Neuronal stem cell (in vitro differentiated cells): Measurements from ENCODE around the gene CLEC16A.

Source experiments
- DNase-seq: peaks from one replicate; pipeline ENCODE4 v3.0.0-alpha.2; 2013; ENCODE audit warnings: low spot score
- H2AFZ ChIP-seq: one replicate; pipeline ENCODE4 v1.6.1; 2013; ENCODE audit warnings: mild to moderate bottlenecking, low read length, inconsistent platforms
- H2AK5ac ChIP-seq: 2 replicates; pipeline ENCODE4 v1.6.1; 2013; ENCODE audit warnings: low read depth, mild to moderate bottlenecking, inconsistent platforms, low read length, moderate library complexity, mixed read lengths
- H2BK120ac ChIP-seq: 2 replicates; pipeline ENCODE4 v1.6.1; 2013; ENCODE audit warnings: low read depth, mild to moderate bottlenecking, inconsistent platforms, low read length, moderate library complexity, mixed read lengths
- H2BK12ac ChIP-seq: one replicate; pipeline ENCODE4 v1.6.1; 2013; ENCODE audit warnings: low read length, inconsistent platforms
- H2BK15ac ChIP-seq: 2 replicates; pipeline ENCODE4 v1.6.1; 2013; ENCODE audit warnings: mild to moderate bottlenecking, low read length, inconsistent platforms, mixed read lengths
- H2BK5ac ChIP-seq: one replicate; pipeline ENCODE4 v1.6.1; 2013; ENCODE audit warnings: inconsistent platforms, mild to moderate bottlenecking, low read length, moderate library complexity
- H3K14ac ChIP-seq: one replicate; pipeline ENCODE4 v1.6.1; 2013; ENCODE audit warnings: low read length, inconsistent platforms
- H3K18ac ChIP-seq: 2 replicates; pipeline ENCODE4 v1.6.1; 2013; ENCODE audit warnings: low read length, inconsistent platforms
- H3K23ac ChIP-seq: 2 replicates; pipeline ENCODE4 v1.6.1; 2013; ENCODE audit warnings: low read depth, mild to moderate bottlenecking, mixed read lengths, low read length, inconsistent platforms; ENCODE audit not compliant: poor library complexity
- H3K27ac ChIP-seq: replicated peaks from 3 replicates; pipeline ENCODE4 v1.5.1; 2013; ENCODE audit warnings: low read length, inconsistent platforms
- H3K27me3 ChIP-seq, 3 experiments: 2 replicates each; pipeline ENCODE4 v1.6.1; 2013; ENCODE audit warnings: low read length in 3 of 3, mild to moderate bottlenecking in 2 of 3, inconsistent platforms in 1 of 3, low read depth in 1 of 3, mixed read lengths in 1 of 3, moderate library complexity in 1 of 3; ENCODE audit not compliant: control insufficient read depth in 3 of 3, insufficient read depth in 3 of 3
- H3K36me3 ChIP-seq, 2 donors: replicated peaks in 1 of 2; 2 replicates each; pipeline ENCODE4 v1.6.1; 2013; ENCODE audit warnings: low read length in 2 of 2; ENCODE audit not compliant: control insufficient read depth in 2 of 2, insufficient read depth in 2 of 2
- H3K4ac ChIP-seq: 2 replicates; pipeline ENCODE4 v1.6.1; 2013; ENCODE audit warnings: inconsistent platforms, mild to moderate bottlenecking, low read length, moderate library complexity
- H3K4me1 ChIP-seq, 2 donors: 1 replicate in 1 of 2; 2 replicates in 1 of 2; pipeline ENCODE4 v1.6.1; 2013; ENCODE audit warnings: low read length in 2 of 2, low read depth in 1 of 2; ENCODE audit not compliant: control insufficient read depth in 2 of 2, insufficient read depth in 1 of 2
- H3K4me2 ChIP-seq: one replicate; pipeline ENCODE4 v1.6.1; 2013; ENCODE audit warnings: mild to moderate bottlenecking, low read length, inconsistent platforms; ENCODE audit not compliant: insufficient read depth, poor library complexity, severe bottlenecking
- H3K4me3 ChIP-seq, 2 donors: 2 replicates each; pipeline ENCODE4 v1.5.1; 2013; ENCODE audit warnings: low read length in 2 of 2, mild to moderate bottlenecking in 2 of 2, inconsistent platforms in 1 of 2, moderate library complexity in 1 of 2
- H3K79me1 ChIP-seq: one replicate; pipeline ENCODE4 v1.6.1; 2013; ENCODE audit warnings: low read depth, mild to moderate bottlenecking, inconsistent platforms, low read length, moderate library complexity
- H3K9ac ChIP-seq: one replicate; pipeline ENCODE4 v1.6.1; 2013; ENCODE audit warnings: mild to moderate bottlenecking, low read depth, low read length, inconsistent platforms; ENCODE audit not compliant: poor library complexity
- H3K9me3 ChIP-seq, 2 donors: replicated peaks in 1 of 2; 2 replicates each; pipeline versions ENCODE3 to v1.6.1; 2013; ENCODE audit warnings: low read length in 2 of 2, mild to moderate bottlenecking in 2 of 2, inconsistent platforms in 1 of 2, low read depth in 1 of 2, mixed read lengths in 1 of 2, moderate library complexity in 1 of 2; ENCODE audit not compliant: control insufficient read depth in 2 of 2, insufficient read depth in 1 of 2
- H4K8ac ChIP-seq: one replicate; pipeline ENCODE4 v1.6.1; 2013; ENCODE audit warnings: low read depth, mild to moderate bottlenecking, inconsistent platforms, low read length, moderate library complexity
- H4K91ac ChIP-seq: one replicate; pipeline ENCODE4 v1.6.1; 2013; ENCODE audit warnings: low read length, low read depth, mild to moderate bottlenecking, inconsistent platforms; ENCODE audit not compliant: poor library complexity
- WGBS, 2 donors: extraction: QIAGEN DNeasy Blood & Tissue Kit; methylation state at CpG; one replicate each; pipeline ENCODE4 v1.1.7; 2013; ENCODE audit warnings: missing lambda C conversion rate in 2 of 2, mixed read lengths in 1 of 2; ENCODE audit not compliant: insufficient read length in 2 of 2, insufficient replicate concordance in 1 of 2; ENCODE audit errors: extremely low coverage in 2 of 2; 5-methylcytosine and 5-hydroxymethylcytosine counted together

CLEC16A gene

DNA sequence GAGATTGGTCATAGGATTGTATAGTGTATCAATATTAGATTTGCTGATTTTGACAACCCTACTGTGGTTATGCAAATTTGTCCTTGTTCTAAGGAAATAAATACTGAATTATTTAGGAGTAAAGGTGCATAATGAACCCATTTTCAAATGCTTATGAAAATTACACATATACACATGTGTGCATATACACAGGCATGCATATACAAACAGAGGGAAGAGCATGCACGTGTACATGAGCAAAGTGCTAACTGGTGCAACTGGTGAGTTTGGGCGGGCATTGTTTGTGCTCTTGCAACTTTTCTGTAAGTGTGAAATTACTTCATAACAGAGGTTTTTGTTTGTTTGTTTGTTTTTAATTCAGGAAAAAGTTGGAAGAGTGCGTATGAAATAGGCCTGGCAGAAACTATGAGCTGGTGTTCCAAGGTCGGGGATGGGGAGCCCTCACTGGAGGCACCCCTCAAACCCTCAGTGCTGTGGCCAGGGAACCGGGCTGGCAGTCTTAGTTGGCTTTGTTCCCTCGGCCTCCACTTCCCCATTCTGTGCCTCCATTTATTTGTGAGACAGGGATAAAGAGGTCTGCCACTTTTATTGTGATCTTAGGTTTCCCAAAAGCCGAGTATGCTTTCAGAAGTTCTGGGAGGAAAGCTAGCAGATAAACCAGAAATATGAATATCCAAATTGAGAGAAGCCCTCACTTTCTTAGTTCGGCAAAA, 7.9 kb upstream of the CLEC16A start:
- Histone ChIP-seq H3K36me3 (peaks cover 6 to 62% of the 10 kb centered on the region in 2 donors), H2AFZ (no peak overlapping the region)
- no CpG with 5 or more reads among the region's 8 CpGs for WGBS, 2 donors

DNA sequence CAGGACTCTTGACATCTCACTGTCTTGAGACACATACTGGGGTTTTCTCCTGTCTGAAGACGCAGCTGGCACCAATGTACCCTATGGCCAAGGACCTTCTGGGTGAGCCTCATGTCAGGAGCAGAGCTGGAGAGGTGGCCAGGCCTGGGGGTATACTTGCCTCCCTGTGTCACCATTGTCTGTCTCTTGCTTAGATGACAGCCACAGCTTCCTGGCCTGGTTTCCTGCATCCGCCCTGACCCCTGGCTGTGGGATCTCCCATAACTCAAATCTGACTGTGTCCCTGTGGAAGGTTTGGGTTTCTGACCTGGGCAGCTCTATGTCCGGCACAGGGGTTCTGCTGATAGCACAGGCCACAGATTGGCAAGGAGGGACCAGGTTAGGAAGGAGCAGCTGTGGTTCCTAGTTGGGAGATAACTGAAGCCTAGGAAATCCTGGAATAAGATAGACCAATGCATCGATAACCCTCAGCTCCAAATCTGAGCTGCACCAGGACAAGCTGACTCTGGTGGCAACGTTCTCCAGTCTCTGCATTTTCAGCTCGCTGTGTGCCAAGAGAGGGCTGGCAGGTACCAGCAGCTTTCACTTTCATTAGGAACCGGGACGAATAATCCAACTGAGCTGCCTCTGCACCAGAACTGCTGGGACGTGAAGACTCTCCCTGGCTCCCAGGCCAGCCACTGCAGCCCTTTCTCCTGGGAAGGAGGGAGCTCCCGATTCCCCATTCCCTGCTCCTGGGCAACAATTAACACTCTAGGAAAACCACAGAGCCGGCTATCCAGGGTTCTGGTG, 7.1 kb upstream of the CLEC16A start:
- Histone ChIP-seq H3K23ac (peak overlapping the region; percentile 13), H3K79me1 (peaks cover 10% of the 10 kb centered on the region), H3K4me3 (no peak overlapping the region), H3K9ac (no peak overlapping the region), H2BK120ac (no peak overlapping the region), H4K8ac (no peak overlapping the region), H3K18ac (no peak overlapping the region), H2BK15ac (no peak overlapping the region), H2AFZ (no peak overlapping the region), H3K27me3 (peaks cover 0 to 3% (median 0%) of the 10 kb centered on the region in 3 experiments), H3K4me1 (peaks cover 12 to 20% of the 10 kb centered on the region in 2 donors), H3K36me3 (peaks cover 4 to 61% of the 10 kb centered on the region in 2 donors), H3K4me2 (no peak overlapping the region), H2BK12ac (no peak overlapping the region), H2BK5ac (no peak overlapping the region), H3K14ac (no peak overlapping the region), H3K9me3 (no peaks in the 10 kb centered on the region), H3K27ac (no peak overlapping the region), H4K91ac (no peak overlapping the region), H3K4ac (no peak overlapping the region), H2AK5ac (no peak overlapping the region)
- no peak for DNase-seq
- WGBS, 2 donors = no CpG with 5 or more reads among the region's 11 CpGs

More for the DNA sequence above, 7.9 kb upstream of the CLEC16A start:
- H3K23ac ChIP-seq = no peak overlapping the region
- DNase-seq = no peak
- no peak overlapping the region for H2BK120ac ChIP-seq
- H3K4me1 ChIP-seq = peaks cover 12 to 20% of the 10 kb centered on the region in 2 donors
- H3K27ac ChIP-seq = no peak overlapping the region
- H3K27me3 ChIP-seq = peaks cover 0 to 3% (median 0%) of the 10 kb centered on the region in 3 experiments
- no peak overlapping the region for H2BK12ac ChIP-seq
- H2AK5ac ChIP-seq = no peak overlapping the region
- no peak overlapping the region for H3K4me3 ChIP-seq
- no peak overlapping the region for H3K9ac ChIP-seq
- no peaks in the 10 kb centered on the region for H3K9me3 ChIP-seq
- H3K14ac ChIP-seq = no peak overlapping the region
- H2BK5ac ChIP-seq = no peak overlapping the region
- H3K18ac ChIP-seq = no peak overlapping the region
- peaks cover 10% of the 10 kb centered on the region for H3K79me1 ChIP-seq
- no peak overlapping the region for H4K91ac ChIP-seq
- no peak overlapping the region for H2BK15ac ChIP-seq
- no peak overlapping the region for H4K8ac ChIP-seq
- H3K4ac ChIP-seq = no peak overlapping the region
- no peak overlapping the region for H3K4me2 ChIP-seq

DNA sequence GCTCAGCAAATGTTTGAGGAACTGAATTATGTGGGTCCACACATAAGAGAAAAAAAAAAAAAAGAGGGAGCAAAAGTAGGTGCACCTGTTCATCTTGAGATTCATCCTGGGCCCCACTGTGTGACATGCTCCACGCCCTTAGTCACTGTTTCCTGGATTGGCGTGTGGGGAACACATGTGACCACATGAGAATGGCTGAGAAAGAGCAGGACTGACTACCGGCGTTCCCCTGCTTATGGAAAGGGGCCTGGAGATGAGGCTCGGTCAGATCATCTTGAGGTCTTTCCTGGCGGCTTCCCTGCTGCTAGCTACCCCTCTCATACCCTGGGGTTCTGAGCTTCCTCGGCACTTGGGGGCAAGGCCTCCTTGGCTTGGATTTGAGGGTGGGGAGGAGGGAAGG, 6.0 kb upstream of the CLEC16A start:
- peaks cover 0 to 3% (median 0%) of the 10 kb centered on the region in 3 experiments for H3K27me3 ChIP-seq
- H3K9ac ChIP-seq = no peak overlapping the region
- H2BK120ac ChIP-seq = no peak overlapping the region
- H2AK5ac ChIP-seq = no peak overlapping the region
- H4K91ac ChIP-seq = no peak overlapping the region
- H3K4me3 ChIP-seq = no peak overlapping the region
- DNase-seq = no peak
- no peak overlapping the region for H3K4me2 ChIP-seq
- H3K27ac ChIP-seq = no peak overlapping the region
- no peak overlapping the region for H3K14ac ChIP-seq
- H3K36me3 ChIP-seq = peaks cover 2 to 53% of the 10 kb centered on the region in 2 donors
- no peak overlapping the region for H2BK15ac ChIP-seq
- no peak overlapping the region for H3K23ac ChIP-seq
- no peak overlapping the region for H3K18ac ChIP-seq
- no peaks in the 10 kb centered on the region for H3K9me3 ChIP-seq
- no peak overlapping the region for H3K4ac ChIP-seq
- WGBS, 2 donors = no CpG with 5 or more reads among the region's 7 CpGs
- H2AFZ ChIP-seq = no peak overlapping the region
- H4K8ac ChIP-seq = no peak overlapping the region
- H3K4me1 ChIP-seq = peaks cover 16 to 20% of the 10 kb centered on the region in 2 donors
- no peak overlapping the region for H2BK5ac ChIP-seq
- peaks cover 10% of the 10 kb centered on the region for H3K79me1 ChIP-seq
- H2BK12ac ChIP-seq = no peak overlapping the region
